ENCODE measurements around the gene ERBB4. TPM values are rescaled to one million over a fixed set of nuclear protein-coding genes. Genes with fewer than 3 reads are reported as not detected.

The ERBB4 gene
- total RNA-seq, 1 experiment from 2014 or later = not detected

DNA sequence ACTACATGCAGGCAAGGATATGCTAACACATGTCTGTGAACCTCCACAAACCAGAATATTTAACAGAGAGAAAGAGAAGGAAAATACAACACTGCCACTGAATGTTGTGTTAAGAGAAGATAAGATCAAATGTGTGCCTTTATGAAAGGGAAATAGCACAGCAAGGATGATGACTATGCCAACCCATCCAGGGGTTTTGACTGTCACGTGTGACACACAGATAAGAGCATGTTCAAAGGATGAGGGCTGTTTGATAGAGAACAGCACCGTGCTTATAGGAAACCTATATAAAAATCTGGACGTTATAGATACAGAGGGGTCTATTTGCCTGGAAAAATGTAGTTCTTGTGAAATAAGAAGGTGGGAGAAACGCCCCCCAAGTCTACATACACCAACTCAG, 1070.4 kb downstream of the ERBB4 start:
- DNase-seq (ENCODE audit: unreplicated experiment) = no peak
- no peak overlapping the region for H3K4me3 Mint-ChIP-seq (ENCODE audit: unreplicated experiment)
- no peaks in the 10 kb centered on the region for H3K9me3 Mint-ChIP-seq (ENCODE audit: unreplicated experiment)
- peaks cover 79% of the 10 kb centered on the region for H3K27me3 Mint-ChIP-seq (ENCODE audit: insufficient read depth, unreplicated experiment)
- H3K4me1 Mint-ChIP-seq (ENCODE audit: insufficient read depth, unreplicated experiment) = no peaks in the 10 kb centered on the region
- no peaks in the 10 kb centered on the region for H3K36me3 Mint-ChIP-seq (ENCODE audit: insufficient read depth, unreplicated experiment)
- BruUV-seq (replicated peaks) = no TSS peak
- TF ChIP-seq, protein P1, sequence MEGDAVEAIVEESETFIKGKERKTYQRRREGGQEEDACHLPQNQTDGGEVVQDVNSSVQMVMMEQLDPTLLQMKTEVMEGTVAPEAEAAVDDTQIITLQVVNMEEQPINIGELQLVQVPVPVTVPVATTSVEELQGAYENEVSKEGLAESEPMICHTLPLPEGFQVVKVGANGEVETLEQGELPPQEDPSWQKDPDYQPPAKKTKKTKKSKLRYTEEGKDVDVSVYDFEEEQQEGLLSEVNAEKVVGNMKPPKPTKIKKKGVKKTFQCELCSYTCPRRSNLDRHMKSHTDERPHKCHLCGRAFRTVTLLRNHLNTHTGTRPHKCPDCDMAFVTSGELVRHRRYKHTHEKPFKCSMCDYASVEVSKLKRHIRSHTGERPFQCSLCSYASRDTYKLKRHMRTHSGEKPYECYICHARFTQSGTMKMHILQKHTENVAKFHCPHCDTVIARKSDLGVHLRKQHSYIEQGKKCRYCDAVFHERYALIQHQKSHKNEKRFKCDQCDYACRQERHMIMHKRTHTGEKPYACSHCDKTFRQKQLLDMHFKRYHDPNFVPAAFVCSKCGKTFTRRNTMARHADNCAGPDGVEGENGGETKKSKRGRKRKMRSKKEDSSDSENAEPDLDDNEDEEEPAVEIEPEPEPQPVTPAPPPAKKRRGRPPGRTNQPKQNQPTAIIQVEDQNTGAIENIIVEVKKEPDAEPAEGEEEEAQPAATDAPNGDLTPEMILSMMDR (IDR thresholded peaks at IDR 0.05; ENCODE audit: unreplicated experiment) = no peak
- H3K27ac Mint-ChIP-seq (ENCODE audit: low read depth, unreplicated experiment) = no peak overlapping the region
- CTCF ChIA-PET = interaction anchor here (1.1 kb wide), 1 partner anchor 119 kb away, joined by 4 read pairs; no protein-coding TSS in a partner anchor
- intact Hi-C loops (cut with micrococcal nuclease) = no loop called here
- POLR2A ChIA-PET = no interaction called here

DNA sequence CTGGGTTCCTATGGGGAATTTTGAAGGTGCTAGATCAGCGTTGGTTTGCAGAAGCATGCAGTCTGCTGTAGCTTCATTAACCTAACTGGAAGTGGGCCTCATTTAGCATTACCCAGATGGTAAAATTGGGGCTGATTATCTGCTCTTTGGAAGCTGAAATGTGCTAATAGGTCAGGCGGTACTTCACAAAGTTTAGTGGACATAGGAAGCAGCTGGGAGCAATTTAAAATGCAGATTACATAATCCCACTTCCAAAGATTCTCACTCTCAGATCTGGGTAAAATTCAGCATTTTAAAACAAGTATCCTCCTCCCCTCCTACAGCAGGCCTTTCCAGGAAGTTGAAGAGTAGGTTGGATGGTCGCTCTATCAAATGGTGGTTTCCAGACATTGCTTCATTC, 1075.2 kb downstream of the ERBB4 start:
- TF ChIP-seq, protein P1 (IDR thresholded peaks at IDR 0.05; ENCODE audit: unreplicated experiment) = no peak
- H3K36me3 Mint-ChIP-seq (ENCODE audit: insufficient read depth, unreplicated experiment) = no peaks in the 10 kb centered on the region
- ChIA-PET CTCF (interaction anchor here (4.0 kb wide), 1 partner anchor 8 kb away, joined by 29 read pairs; no protein-coding TSS in a partner anchor), POLR2A (no interaction called here)
- intact Hi-C loops (cut with micrococcal nuclease) = no loop called here
- no peaks in the 10 kb centered on the region for H3K4me1 Mint-ChIP-seq (ENCODE audit: insufficient read depth, unreplicated experiment)
- H3K27me3 Mint-ChIP-seq (ENCODE audit: insufficient read depth, unreplicated experiment) = peaks cover 93% of the 10 kb centered on the region
- H3K4me3 Mint-ChIP-seq (ENCODE audit: unreplicated experiment) = no peak overlapping the region
- H3K9me3 Mint-ChIP-seq (ENCODE audit: unreplicated experiment) = no peaks in the 10 kb centered on the region
- H3K27ac Mint-ChIP-seq (ENCODE audit: low read depth, unreplicated experiment) = no peak overlapping the region
- DNase-seq (ENCODE audit: unreplicated experiment) = no peak
- no TSS peak for BruUV-seq (replicated peaks)

DNA sequence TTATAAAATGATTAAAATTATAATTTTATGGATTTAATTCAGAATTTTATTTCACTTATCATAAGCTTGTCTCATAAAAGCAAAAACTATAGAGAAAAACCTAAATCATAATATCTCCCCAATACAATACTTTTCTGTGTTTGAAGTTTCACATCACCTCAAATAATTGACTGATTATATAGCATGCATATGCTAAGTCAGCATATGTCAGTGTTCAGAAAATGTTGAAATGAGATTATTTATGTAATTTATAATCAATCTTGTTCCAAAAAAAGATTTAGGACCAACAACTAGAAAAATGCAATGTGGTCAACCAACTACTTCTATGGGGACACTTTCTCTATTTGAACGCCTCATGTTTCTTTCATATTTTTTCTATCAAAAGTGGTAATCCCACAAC, 1079.6 kb downstream of the ERBB4 start:
- TF ChIP-seq, protein P1 (IDR thresholded peaks at IDR 0.05; ENCODE audit: unreplicated experiment) = no peak
- no TSS peak for BruUV-seq (replicated peaks)
- peaks cover 74% of the 10 kb centered on the region for H3K27me3 Mint-ChIP-seq (ENCODE audit: insufficient read depth, unreplicated experiment)
- no peak overlapping the region for H3K4me3 Mint-ChIP-seq (ENCODE audit: unreplicated experiment)
- ChIA-PET POLR2A (interaction anchor here (0.6 kb wide), 1 partner anchor 16 kb away, joined by 3 read pairs; no protein-coding TSS in a partner anchor), CTCF (interaction anchor here (0.6 to 1.5 kb wide), 4 partner anchors 10 to 200 kb away, joined by 3 to 4 read pairs (median 3); no protein-coding TSS in a partner anchor)
- intact Hi-C loops (cut with micrococcal nuclease) = loop anchor here (5.0 kb wide), 1 partner anchor 1088 kb away; no protein-coding TSS in a partner anchor
- no peak overlapping the region for H3K27ac Mint-ChIP-seq (ENCODE audit: low read depth, unreplicated experiment)
- H3K4me1 Mint-ChIP-seq (ENCODE audit: insufficient read depth, unreplicated experiment) = no peaks in the 10 kb centered on the region
- no peak for DNase-seq (ENCODE audit: unreplicated experiment)
- no peaks in the 10 kb centered on the region for H3K9me3 Mint-ChIP-seq (ENCODE audit: unreplicated experiment)
- no peaks in the 10 kb centered on the region for H3K36me3 Mint-ChIP-seq (ENCODE audit: insufficient read depth, unreplicated experiment)

DNA sequence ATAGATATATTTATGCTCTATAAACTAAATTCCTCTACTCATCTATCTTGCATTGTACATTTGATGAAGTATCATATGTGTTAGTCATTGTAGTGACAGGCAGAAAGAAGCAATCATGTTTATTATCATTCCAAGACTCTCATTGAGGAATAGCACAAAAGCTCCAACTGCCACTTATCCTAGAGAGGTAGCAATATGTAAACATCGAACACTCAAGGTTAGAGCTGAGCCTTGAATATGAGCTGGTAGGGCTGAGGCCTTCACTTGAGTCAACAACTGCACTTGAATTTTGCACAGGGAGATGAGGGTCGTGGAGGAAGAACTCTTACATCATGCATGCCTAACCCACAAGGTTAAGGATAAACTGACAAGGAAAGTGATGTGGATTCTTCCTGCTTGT, 1081.3 kb downstream of the ERBB4 start:
- ChIA-PET POLR2A (no interaction called here), CTCF (interaction anchor here (0.6 to 0.8 kb wide), 2 partner anchors 78 to 587 kb away, joined by 3 to 4 read pairs; no protein-coding TSS in a partner anchor)
- intact Hi-C loops (cut with micrococcal nuclease) = loop anchor here (5.0 kb wide), 1 partner anchor 1090 kb away; no protein-coding TSS in a partner anchor
- Mint-ChIP-seq H3K27ac (ENCODE audit: low read depth, unreplicated experiment) (no peak overlapping the region), H3K36me3 (ENCODE audit: insufficient read depth, unreplicated experiment) (no peaks in the 10 kb centered on the region), H3K9me3 (ENCODE audit: unreplicated experiment) (no peaks in the 10 kb centered on the region), H3K27me3 (ENCODE audit: insufficient read depth, unreplicated experiment) (peaks cover 59% of the 10 kb centered on the region), H3K4me1 (ENCODE audit: insufficient read depth, unreplicated experiment) (no peaks in the 10 kb centered on the region), H3K4me3 (ENCODE audit: unreplicated experiment) (no peak overlapping the region)
- TF ChIP-seq, protein P1 (IDR thresholded peaks at IDR 0.05; ENCODE audit: unreplicated experiment) = no peak
- BruUV-seq (replicated peaks) = no TSS peak
- no peak for DNase-seq (ENCODE audit: unreplicated experiment)
